GM21723 (cell line): ENCODE measurements around the gene SLIT3.
"Not testable (repeated sequence)": the region's sequence is repeated elsewhere in the genome, so short reads cannot be mapped to it uniquely, and the experiment has no call there.

Experiments
- ATAC-seq: cut with Tn5 transposase; IDR thresholded peaks from one replicate; pipeline ENCODE4 v1.9.1; 2021; ENCODE audit warnings: mild to moderate bottlenecking, moderate library complexity; ENCODE audit not compliant: unreplicated experiment

SLIT3 gene

GRCh38 chr5:168637281-168637680 is 663.7 kb downstream of the SLIT3 start:
- ATAC-seq: no peak

GRCh38 chr5:168630958-168631357 is 670.0 kb downstream of the SLIT3 start:
- ATAC-seq: not testable (repeated sequence)

- ATAC-seq: no peak
Measured at GRCh38 chr5:168624850-168625364, 676.0 kb downstream of the SLIT3 start.

GRCh38 chr5:168620807-168621206 is 680.1 kb downstream of the SLIT3 start:
- no peak for ATAC-seq

GRCh38 chr5:168614661-168615060 is 686.3 kb downstream of the SLIT3 start:
- ATAC-seq: no peak

GRCh38 chr5:168613996-168614395 is 686.9 kb downstream of the SLIT3 start:
- ATAC-seq: no peak

- ATAC-seq: no peak
Measured at GRCh38 chr5:168613396-168613795, 687.5 kb downstream of the SLIT3 start.

- no peak for ATAC-seq
Measured at GRCh38 chr5:168612996-168613395, 687.9 kb downstream of the SLIT3 start.

GRCh38 chr5:168612123-168612522 is 688.8 kb downstream of the SLIT3 start:
- no peak for ATAC-seq
